EL (cell line): ENCODE measurements around the gene FRMD1.
A peak's percentile ranks its signal among the peaks of the same experiment; 100 is the strongest.

Experiments used
- DNase-seq: peaks from one replicate; pipeline ENCODE4 v3.0.0-alpha.2; 2016

Gene FRMD1

DNA sequence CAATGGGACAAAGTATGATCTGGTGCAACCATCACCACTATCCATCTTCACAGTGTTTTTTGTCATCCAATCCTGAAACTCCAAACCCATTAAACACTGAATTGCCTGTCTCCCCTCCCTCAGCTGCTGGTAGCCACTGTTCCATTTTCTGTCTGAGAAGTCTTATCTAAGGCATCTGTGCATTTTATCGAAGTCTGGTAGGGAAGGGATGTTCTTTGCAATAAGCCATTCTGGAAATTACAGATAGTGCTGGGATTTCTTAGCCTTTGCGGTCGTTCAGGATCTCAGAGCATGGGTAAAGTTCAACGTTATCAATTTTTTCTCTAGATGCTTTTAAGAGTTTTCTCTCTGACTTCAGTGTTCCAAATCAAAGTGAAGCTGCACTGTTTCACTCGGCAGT, 57.4 kb downstream of the FRMD1 start:
- DNase-seq = no peak

DNA sequence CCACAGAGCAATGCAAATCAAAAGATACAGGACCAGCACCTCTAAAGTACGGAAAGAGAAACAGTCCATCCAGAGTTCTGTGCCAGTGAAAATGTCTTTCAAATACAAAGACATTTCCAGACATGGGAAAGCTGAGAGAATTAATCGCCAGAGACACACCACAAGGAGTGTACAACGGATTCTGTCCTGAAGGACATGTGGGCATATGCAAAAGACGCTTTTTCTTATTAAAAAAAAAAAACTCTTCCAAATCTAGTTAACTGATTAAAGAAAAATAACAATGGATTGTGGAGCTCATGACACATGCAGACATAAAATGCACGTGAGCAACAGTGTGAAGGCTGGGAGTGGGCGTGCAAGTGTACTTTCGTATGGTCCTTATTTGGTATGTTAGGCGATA, 58.8 kb downstream of the FRMD1 start:
- DNase-seq = no peak

GRCh38 chr6:168018664-168019063, 60.3 kb downstream of the FRMD1 start:
- DNase-seq = no peak

GRCh38 chr6:168017629-168018028, 61.4 kb downstream of the FRMD1 start:
- DNase-seq = no peak

DNA sequence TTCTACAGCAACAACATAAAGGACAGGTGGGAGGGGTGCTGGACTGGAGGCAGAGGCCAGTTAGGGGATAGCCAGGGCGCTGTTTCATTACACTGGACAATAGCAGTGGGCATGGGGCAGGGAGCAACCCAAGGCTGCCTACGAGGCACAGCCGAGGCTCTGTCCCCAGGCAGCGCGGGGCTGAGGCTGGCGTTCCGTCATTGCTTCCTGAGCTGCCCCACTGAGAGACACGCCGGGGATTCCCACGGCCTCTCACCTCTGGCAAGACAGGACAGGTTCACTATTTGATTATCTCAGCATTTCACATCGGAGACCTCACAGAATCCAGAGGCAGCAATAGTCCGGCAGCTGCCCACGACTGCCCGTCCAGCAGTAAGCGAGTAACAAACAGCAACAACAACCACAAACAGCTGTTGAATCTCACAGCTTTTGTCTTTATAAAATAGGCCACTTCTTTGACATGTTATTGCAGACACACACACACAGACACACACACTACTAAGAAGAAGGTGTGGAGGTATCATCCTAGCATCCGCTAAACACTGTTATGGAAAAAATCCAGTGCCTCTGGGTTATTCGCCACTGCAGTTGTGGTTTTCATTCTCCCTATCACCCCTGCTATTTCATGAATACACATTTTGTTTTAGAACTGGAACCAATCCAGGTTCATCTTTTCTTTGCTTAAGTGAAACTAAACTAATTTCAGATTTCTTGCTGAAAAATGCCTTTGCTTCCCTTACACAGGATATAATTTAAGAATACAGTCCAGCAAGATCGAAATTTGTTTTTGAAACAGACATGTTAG, 62.1 kb downstream of the FRMD1 start:
- DNase-seq = no peak

- DNase-seq = no peak
Observed at GRCh38 chr6:168016176-168016620, 62.8 kb downstream of the FRMD1 start.

- no peak for DNase-seq
Observed at GRCh38 chr6:168015482-168016175, 63.4 kb downstream of the FRMD1 start.

DNA sequence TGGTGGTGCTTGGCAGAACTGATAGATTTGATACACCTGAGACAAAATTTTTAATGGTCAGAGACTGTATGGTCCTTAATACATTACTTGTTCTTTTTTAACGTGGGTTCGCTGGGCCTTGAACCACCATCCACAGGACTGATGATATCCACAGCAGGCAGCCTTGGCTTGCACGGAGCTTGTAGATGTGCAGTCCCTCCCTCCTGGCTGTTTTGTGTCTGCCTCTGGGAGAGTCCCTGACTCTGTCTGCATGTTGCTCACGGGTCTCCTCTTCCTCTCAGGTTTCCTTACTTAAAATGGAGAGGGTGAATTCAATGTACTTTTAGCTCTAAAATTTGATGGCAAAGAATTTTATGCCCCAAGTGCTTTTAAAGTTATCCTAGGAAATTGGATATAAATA, 64.0 kb downstream of the FRMD1 start:
- no peak for DNase-seq

DNA sequence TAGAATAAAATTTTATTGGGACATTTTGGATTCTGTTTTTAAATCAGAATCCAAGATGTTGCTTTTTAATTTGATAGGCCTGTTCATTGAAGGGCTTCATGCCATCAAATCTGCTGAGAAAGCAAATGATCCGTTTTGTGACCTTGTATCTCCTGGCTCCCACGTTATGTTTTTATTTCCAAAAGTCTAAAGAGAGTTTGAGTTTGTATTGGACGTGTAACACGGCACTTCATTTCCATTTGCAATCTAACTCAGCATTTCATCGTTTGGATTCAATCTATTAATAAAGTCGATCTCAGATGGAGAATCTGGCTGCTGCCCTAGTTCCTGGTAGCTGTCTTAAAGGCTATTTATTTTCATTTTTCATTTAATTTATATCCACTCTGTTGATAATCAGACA, 64.6 kb downstream of the FRMD1 start:
- DNase-seq = no peak

GRCh38 chr6:168013250-168013915, 65.6 kb downstream of the FRMD1 start:
- DNase-seq = no peak

DNA sequence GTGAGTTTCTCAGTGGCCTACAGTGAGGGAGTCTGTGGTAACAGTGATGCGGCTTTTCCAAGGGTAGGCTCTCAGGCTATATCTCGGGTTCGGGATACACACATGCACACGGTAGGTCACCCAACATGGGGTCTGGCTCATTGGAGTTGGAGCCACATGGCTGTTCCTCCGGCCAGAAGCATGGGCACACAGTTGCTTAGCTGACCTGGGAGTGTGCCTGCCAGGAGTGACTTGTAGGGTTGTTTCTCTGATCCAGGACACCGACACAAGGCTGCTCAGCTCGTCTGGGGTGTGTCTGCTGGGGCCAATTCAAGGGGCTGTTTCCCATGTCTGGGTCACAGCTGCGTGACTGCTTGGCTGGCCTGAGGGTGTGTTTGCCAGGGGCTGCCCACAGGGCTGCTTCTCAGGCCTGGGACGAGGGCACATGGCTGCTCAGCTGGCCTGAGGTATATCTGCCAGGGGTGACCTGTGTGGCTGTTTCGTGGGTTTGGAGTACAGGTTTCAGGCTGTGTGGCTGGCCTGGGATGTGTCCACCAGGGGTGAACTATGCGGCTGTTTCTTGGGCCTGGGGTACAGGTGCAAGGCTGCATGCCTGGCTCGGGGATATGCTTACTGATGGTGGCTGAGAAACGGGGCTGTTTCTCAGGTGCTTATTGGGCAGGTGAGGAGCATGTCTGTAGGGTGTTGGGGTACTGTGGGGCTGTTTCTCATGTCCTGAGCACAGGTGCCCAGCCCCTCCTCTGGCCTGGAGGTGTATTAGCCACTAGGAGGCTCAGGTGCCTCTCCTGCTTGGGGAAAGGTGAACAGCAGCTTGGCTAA, 66.4 kb downstream of the FRMD1 start:
- no peak for DNase-seq

GRCh38 chr6:168011291-168011690, 67.7 kb downstream of the FRMD1 start:
- no peak for DNase-seq

- DNase-seq = no peak
Observed at GRCh38 chr6:168009331-168009730, 69.7 kb downstream of the FRMD1 start.

DNA sequence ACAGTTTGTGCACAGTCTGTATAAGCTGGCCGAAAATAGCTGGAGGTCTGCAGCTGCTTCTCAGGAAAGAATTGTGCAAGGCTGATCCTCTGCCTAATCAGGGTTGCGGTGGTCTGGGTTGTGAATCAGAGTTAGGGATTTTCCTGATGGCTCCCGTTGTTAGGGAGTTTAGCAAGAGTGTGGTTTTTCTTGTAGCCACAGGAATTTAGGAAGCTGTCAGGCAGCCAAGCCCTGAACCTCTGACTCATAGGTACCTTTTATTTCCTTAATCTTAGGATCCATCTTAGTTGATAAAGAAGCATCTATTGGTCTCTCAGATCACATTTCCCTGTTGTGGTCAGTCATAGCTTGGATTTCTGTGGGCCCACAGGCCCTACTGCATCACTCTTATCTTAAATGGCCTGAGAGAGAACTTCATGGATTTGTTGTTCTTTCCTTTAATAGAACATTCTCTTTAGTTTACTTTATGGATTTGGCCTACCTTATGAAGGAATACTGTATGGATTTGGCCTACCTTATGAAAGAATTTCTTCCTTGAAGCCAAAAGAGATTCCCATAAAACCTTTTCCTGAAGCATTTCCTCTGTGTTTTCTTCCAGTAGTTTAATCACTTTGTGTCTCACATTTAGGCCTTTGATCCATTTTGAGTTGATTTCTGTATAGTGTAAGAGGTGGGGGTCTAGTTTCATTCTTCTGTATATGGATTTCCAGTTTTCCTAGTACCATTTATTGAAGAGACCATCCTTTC, 71.2 kb downstream of the FRMD1 start:
- peak; percentile 98 for DNase-seq

DNA sequence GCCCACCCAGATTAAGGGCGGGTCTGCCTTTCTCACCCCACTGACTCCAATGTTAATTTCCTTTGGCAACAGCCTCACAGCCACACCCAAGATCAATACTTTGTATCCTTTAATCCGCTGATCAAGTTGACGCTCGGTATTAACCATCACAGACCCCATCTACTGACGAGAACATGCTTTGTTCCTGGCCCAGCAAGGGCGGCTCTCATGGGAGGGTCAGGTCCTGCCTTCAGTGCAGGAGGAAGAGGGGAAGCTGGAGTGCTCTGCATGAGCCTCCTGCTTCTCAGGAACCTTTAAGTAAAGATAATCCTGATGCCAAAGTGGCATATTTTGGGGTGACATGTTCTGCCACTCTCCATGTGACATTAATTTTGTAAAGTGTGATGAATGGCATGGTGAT, 73.2 kb downstream of the FRMD1 start:
- no peak for DNase-seq

DNA sequence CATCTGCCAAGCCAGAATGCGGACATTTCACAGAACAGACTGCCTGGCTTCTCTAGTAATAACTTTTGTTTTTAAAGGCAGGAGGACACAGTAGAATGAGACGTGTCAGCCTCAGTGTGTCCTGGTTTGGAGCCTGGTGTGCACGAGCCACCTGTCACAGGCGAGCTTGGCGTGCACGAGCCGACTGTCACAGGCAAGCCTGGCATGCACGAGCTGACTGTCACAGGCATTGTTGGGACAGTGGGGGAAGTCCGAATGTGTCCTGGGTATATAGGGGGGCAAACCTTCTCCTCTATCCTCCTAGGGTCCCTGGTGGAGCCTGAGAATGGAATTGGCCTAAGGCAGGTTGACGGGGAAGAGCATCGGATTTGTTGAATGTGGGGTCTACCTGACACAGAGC, 74.1 kb downstream of the FRMD1 start:
- no peak for DNase-seq

DNA sequence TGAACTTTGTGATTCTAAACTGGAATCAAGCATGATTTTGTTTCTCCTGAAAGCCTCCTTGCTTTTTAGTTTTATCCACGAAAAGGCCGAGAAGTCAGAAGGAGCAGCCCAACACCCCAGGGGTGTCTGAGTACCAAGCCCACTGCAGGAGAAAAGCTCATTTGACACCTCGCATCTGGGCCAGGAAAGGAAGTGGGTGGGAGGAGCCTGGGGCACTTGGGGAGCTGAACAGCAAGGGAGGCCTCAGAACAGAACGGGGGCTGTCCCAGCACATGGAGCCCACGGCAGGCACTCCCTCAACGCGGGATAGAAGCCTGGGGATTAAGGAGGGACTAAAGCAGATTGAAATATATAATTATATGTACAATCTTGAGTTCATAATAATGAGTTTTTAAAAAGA, 75.0 kb downstream of the FRMD1 start:
- DNase-seq = no peak
